ENCODE measurements around the gene CTDSP2. TPM values are rescaled to one million over a fixed set of nuclear protein-coding genes. Genes with fewer than 3 reads are reported as not detected.

The CTDSP2 gene
- total and polyA plus RNA-seq, 8 donors: 28.4 to 152 (median 73.9) TPM

- Histone ChIP-seq H3K4me1 (peaks cover 11 to 42% (median 21%) of the 10 kb centered on the region in 4 donors), H3K36me3 (no peaks in the 10 kb centered on the region), H3K9me3 (no peaks in the 10 kb centered on the region), H3K27ac (no peak overlapping the region), H3K27me3 (peaks cover 0 to 13% (median 0%) of the 10 kb centered on the region in 3 donors), H3K4me3 (no peak overlapping the region)
- DNase-seq: no peak
- TF ChIP-seq CTCF (IDR thresholded peaks at IDR 0.05) (no peak), POLR2AphosphoS5 (IDR thresholded peaks at IDR 0.05) (no peak), POLR2A (IDR thresholded peaks at IDR 0.05) (no peak)
- 44 to 68% (median 59%) methylated on average over 6 of the region's 6 CpGs for WGBS, 5 donors
- intact Hi-C loops (cut with DNase I; ENCODE audit: low total_unique reads): no loop called here
Measured at GRCh38 chr12:57854965-57855364, 8.4 kb upstream of the CTDSP2 start.

- Histone ChIP-seq H3K27me3 (peaks cover 0 to 13% (median 0%) of the 10 kb centered on the region in 3 donors), H3K9me3 (no peaks in the 10 kb centered on the region), H3K27ac (peak overlapping the region in 4 of 5 donors; percentile 69 to 87 (median 80)), H3K4me1 (peaks cover 11 to 42% (median 21%) of the 10 kb centered on the region in 4 donors), H3K36me3 (no peaks in the 10 kb centered on the region), H3K4me3 (no peak overlapping the region)
- no peak for DNase-seq
- TF ChIP-seq EP300 (IDR thresholded peaks at IDR 0.05) (no peak), CTCF (IDR thresholded peaks at IDR 0.05) (no peak), POLR2A (IDR thresholded peaks at IDR 0.05) (no peak), POLR2AphosphoS5 (IDR thresholded peaks at IDR 0.05) (no peak)
- WGBS, 5 donors: 86 to 90% (median 88%) methylated on average over 2 of the region's 2 CpGs
- intact Hi-C loops (cut with DNase I; ENCODE audit: low total_unique reads): no loop called here
Measured at GRCh38 chr12:57853864-57854556, 7.5 kb upstream of the CTDSP2 start.

- Histone ChIP-seq H3K36me3 (no peaks in the 10 kb centered on the region), H3K4me3 (peak overlapping the region; percentile 38 to 47 (median 44)), H3K27me3 (peaks cover 0 to 13% (median 0%) of the 10 kb centered on the region in 3 donors), H3K9me3 (no peaks in the 10 kb centered on the region), H3K27ac (peak overlapping the region; percentile 2 to 87 (median 76)), H3K4me1 (peaks cover 12 to 45% (median 23%) of the 10 kb centered on the region in 4 donors)
- DNase-seq: peak in 1 of 2 donors; percentile 85
- intact Hi-C loops (cut with DNase I; ENCODE audit: low total_unique reads): no loop called here
- WGBS, 5 donors: 24 to 30% (median 26%) methylated on average over 35 to 38 of the region's 38 CpGs
- peak in 2 of 7 experiments; percentile 9 to 11 for TF ChIP-seq CTCF (IDR thresholded peaks at IDR 0.05)
- no peak for TF ChIP-seq POLR2A (IDR thresholded peaks at IDR 0.05)
- TF ChIP-seq POLR2AphosphoS5 (IDR thresholded peaks at IDR 0.05): peak in 1 of 3 donors; percentile 11
- no peak for TF ChIP-seq EP300 (IDR thresholded peaks at IDR 0.05)
Measured at GRCh38 chr12:57852620-57853500, 6.3 kb upstream of the CTDSP2 start.

- Histone ChIP-seq H3K9me3 (no peaks in the 10 kb centered on the region), H3K4me1 (peaks cover 12 to 51% (median 24%) of the 10 kb centered on the region in 4 donors), H3K4me3 (peak overlapping the region; percentile 38 to 47 (median 44)), H3K36me3 (no peaks in the 10 kb centered on the region), H3K27ac (peak overlapping the region; percentile 2 to 87 (median 76)), H3K27me3 (peaks cover 0 to 13% (median 0%) of the 10 kb centered on the region in 3 donors)
- intact Hi-C loops (cut with DNase I; ENCODE audit: low total_unique reads): no loop called here
- WGBS, 5 donors: 26 to 44% (median 30%) methylated on average over 4 to 11 of the region's 11 CpGs
- TF ChIP-seq POLR2AphosphoS5 (IDR thresholded peaks at IDR 0.05): no peak
- no peak for DNase-seq
Measured at GRCh38 chr12:57852200-57852599, 5.7 kb upstream of the CTDSP2 start.

Measured in stomach (tissue), 9 donors.